ENCODE results near the gene PIGU. TPM values are rescaled to one million over a fixed set of nuclear protein-coding genes. Genes with fewer than 3 reads are reported as not detected.

PIGU gene
- total and polyA plus RNA-seq, 4 donors = 6.4 to 10.0 (median 7.2) TPM

DNA sequence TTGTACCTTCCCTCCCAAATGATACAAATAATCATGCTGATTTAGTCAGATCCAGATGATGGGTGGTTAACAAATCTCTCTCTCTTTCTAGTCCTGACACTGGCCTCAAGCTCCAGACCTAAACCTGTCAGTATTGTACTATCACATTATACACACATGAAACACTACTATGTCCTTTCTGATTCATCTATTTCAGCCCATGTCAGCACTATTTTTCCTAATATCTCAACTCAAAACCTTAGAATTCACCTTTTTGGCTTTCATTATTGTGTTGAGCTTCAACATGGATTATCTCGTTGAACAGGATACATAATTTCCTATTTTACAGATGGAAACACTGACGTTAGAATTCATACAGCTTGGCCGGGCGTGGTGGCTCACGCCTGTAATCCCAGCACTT lies 3.5 kb downstream of the PIGU start:
- H3K27ac ChIP-seq (ENCODE audit: low read depth in 1 of 2, low read length in 2 of 2) = no peak overlapping the region
- H3K9ac ChIP-seq (ENCODE audit: low read depth in 1 of 2, low read length in 2 of 2) = no peak overlapping the region
- H3K9me3 ChIP-seq (ENCODE audit: control insufficient read depth in 4 of 4, low read length in 3 of 4) = no peaks in the 10 kb centered on the region
- H3K27me3 ChIP-seq (ENCODE audit: control insufficient read depth in 4 of 4, insufficient read depth in 4 of 4, low read length in 3 of 4) = no peaks in the 10 kb centered on the region
- no peak for DNase-seq (ENCODE audit: low spot score)
- peaks cover 4 to 11% (median 9%) of the 10 kb centered on the region in 4 donors for H3K4me1 ChIP-seq (ENCODE audit: control insufficient read depth in 4 of 4, insufficient read depth in 4 of 4, low read length in 3 of 4)
- TF ChIP-seq RAD21 (IDR thresholded peaks at IDR 0.05) (no peak), EGR1 (IDR thresholded peaks at IDR 0.05; ENCODE audit: low read depth in 2 of 2) (no peak), HNF4G (IDR thresholded peaks at IDR 0.05) (no peak), HNF4A (conservative IDR thresholded peaks at IDR 0.05) (no peak), RXRA (IDR thresholded peaks at IDR 0.05) (no peak), NR2F2 (IDR thresholded peaks at IDR 0.05) (no peak), ZBTB33 (IDR thresholded peaks at IDR 0.05) (no peak), SP1 (IDR thresholded peaks at IDR 0.05) (no peak), YY1 (IDR thresholded peaks at IDR 0.05) (no peak), FOXA2 (IDR thresholded peaks at IDR 0.05) (no peak), REST (IDR thresholded peaks at IDR 0.05) (no peak), MAX (IDR thresholded peaks at IDR 0.05) (no peak), FOXA1 (IDR thresholded peaks at IDR 0.05) (no peak), GABPA (IDR thresholded peaks at IDR 0.05 in 1 of 2, conservative IDR thresholded peaks at IDR 0.05 in 1 of 2) (no peak), TAF1 (conservative IDR thresholded peaks at IDR 0.05) (no peak), JUND (IDR thresholded peaks at IDR 0.05) (no peak)
- TF ChIP-seq, protein P1, sequence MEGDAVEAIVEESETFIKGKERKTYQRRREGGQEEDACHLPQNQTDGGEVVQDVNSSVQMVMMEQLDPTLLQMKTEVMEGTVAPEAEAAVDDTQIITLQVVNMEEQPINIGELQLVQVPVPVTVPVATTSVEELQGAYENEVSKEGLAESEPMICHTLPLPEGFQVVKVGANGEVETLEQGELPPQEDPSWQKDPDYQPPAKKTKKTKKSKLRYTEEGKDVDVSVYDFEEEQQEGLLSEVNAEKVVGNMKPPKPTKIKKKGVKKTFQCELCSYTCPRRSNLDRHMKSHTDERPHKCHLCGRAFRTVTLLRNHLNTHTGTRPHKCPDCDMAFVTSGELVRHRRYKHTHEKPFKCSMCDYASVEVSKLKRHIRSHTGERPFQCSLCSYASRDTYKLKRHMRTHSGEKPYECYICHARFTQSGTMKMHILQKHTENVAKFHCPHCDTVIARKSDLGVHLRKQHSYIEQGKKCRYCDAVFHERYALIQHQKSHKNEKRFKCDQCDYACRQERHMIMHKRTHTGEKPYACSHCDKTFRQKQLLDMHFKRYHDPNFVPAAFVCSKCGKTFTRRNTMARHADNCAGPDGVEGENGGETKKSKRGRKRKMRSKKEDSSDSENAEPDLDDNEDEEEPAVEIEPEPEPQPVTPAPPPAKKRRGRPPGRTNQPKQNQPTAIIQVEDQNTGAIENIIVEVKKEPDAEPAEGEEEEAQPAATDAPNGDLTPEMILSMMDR (IDR thresholded peaks at IDR 0.05; ENCODE audit: low read depth, low read length, missing input control) = no peak
- TF ChIP-seq, protein P2, sequence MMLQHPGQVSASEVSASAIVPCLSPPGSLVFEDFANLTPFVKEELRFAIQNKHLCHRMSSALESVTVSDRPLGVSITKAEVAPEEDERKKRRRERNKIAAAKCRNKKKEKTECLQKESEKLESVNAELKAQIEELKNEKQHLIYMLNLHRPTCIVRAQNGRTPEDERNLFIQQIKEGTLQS (IDR thresholded peaks at IDR 0.05) = no peak
- H3K4me3 ChIP-seq (ENCODE audit: low read depth in 1 of 3, low read length in 3 of 3) = no peak overlapping the region
- H3K36me3 ChIP-seq (ENCODE audit: control insufficient read depth in 4 of 4, insufficient read depth in 3 of 4, low read depth in 1 of 4, low read length in 3 of 4) = no peaks in the 10 kb centered on the region
- WGBS = 93% methylated on average over 5 of the region's 5 CpGs
